Parathyroid adenoma (tissue), 2 donors: Measurements from ENCODE around the gene HNRNPA2B1.
"Not testable (repeated sequence)": the region's sequence is repeated elsewhere in the genome, so short reads cannot be mapped to it uniquely, and the experiment has no call there.

Source experiments
- H2AFZ ChIP-seq: fragments of 300-600 bp; sonication (generic); one replicate; pipeline ENCODE4 v1.7.0; 2017; ENCODE audit warnings: antibody characterized with exemption, mild to moderate bottlenecking
- H3K27ac ChIP-seq: fragments of 300-600 bp; sonication (generic); one replicate; pipeline ENCODE4 v1.7.0; 2017
- H3K27me3 ChIP-seq: fragments of 300-600 bp; sonication (generic); one replicate; pipeline ENCODE4 v1.7.0; 2017; ENCODE audit warnings: low read length; ENCODE audit not compliant: control insufficient read depth, insufficient read depth
- H3K36me3 ChIP-seq: fragments of 300-600 bp; sonication (generic); one replicate; pipeline ENCODE4 v1.7.0; 2017; ENCODE audit warnings: low read length; ENCODE audit not compliant: control insufficient read depth, insufficient read depth
- H3K4me1 ChIP-seq: fragments of 300-600 bp; sonication (generic); one replicate; pipeline ENCODE4 v1.7.0; 2017; ENCODE audit warnings: control low read depth
- H3K4me2 ChIP-seq: fragments of 300-600 bp; sonication (generic); one replicate; pipeline ENCODE4 v1.7.0; 2017; ENCODE audit warnings: low read length
- H3K4me3 ChIP-seq: fragments of 300-600 bp; sonication (generic); one replicate; pipeline ENCODE4 v1.7.0; 2017; ENCODE audit warnings: low read depth, low read length
- H3K79me2 ChIP-seq: fragments of 300-600 bp; sonication (generic); one replicate; pipeline ENCODE4 v1.7.0; 2017; ENCODE audit warnings: control low read depth
- H3K9ac ChIP-seq: fragments of 300-600 bp; sonication (generic); one replicate; pipeline ENCODE4 v1.7.0; 2017; ENCODE audit warnings: mild to moderate bottlenecking
- H3K9me3 ChIP-seq: fragments of 300-600 bp; sonication (generic); one replicate; pipeline ENCODE4 v1.7.0; 2017; ENCODE audit warnings: low read length; ENCODE audit not compliant: control insufficient read depth
- CTCF ChIP-seq: fragments of 300-600 bp; sonication (generic); IDR thresholded peaks from one replicate; pipeline ENCODE4 v1.7.0; 2017; ENCODE audit warnings: antibody characterized with exemption, mild to moderate bottlenecking
- donor health status: primary hyperparathyroidism.

The HNRNPA2B1 gene

GRCh38 chr7:26179422-26179821 is 21.1 kb downstream of the HNRNPA2B1 start:
- TF ChIP-seq CTCF: no peak
- Histone ChIP-seq H3K36me3 (no peaks in the 10 kb centered on the region), H3K4me3 (no peak overlapping the region), H3K27me3 (no peaks in the 10 kb centered on the region), H3K4me1 (peaks cover 2% of the 10 kb centered on the region), H3K4me2 (no peak overlapping the region), H3K79me2 (no peaks in the 10 kb centered on the region), H2AFZ (no peak overlapping the region), H3K9me3 (no peaks in the 10 kb centered on the region), H3K27ac (no peak overlapping the region), H3K9ac (no peak overlapping the region)

- Histone ChIP-seq H3K27me3 (no peaks in the 10 kb centered on the region), H3K4me2 (no peak overlapping the region), H3K9ac (no peak overlapping the region), H3K9me3 (no peaks in the 10 kb centered on the region), H3K27ac (no peak overlapping the region), H3K4me1 (peaks cover 2% of the 10 kb centered on the region), H2AFZ (no peak overlapping the region), H3K79me2 (no peaks in the 10 kb centered on the region), H3K4me3 (no peak overlapping the region), H3K36me3 (no peaks in the 10 kb centered on the region)
- TF ChIP-seq CTCF: no peak
These were observed 22.1 kb downstream of the HNRNPA2B1 start for GRCh38 chr7:26178272-26178960.

- H3K9me3 ChIP-seq: not testable (repeated sequence)
These were observed 23.3 kb downstream of the HNRNPA2B1 start for GRCh38 chr7:26177269-26177668.

GRCh38 chr7:26176696-26177095 is 23.9 kb downstream of the HNRNPA2B1 start:
- H3K9ac ChIP-seq, H3K4me3 ChIP-seq, H3K27me3 ChIP-seq, H3K9me3 ChIP-seq, H3K27ac ChIP-seq, H3K79me2 ChIP-seq, H3K36me3 ChIP-seq, H3K4me2 ChIP-seq, H2AFZ ChIP-seq, H3K4me1 ChIP-seq: not testable (repeated sequence)

More at GRCh38 chr7:26177269-26177668, 23.3 kb downstream of the HNRNPA2B1 start:
- H3K27me3 ChIP-seq, H3K79me2 ChIP-seq, H3K9ac ChIP-seq, H3K4me1 ChIP-seq, H2AFZ ChIP-seq, H3K36me3 ChIP-seq, H3K4me2 ChIP-seq, H3K4me3 ChIP-seq, H3K27ac ChIP-seq: not testable (repeated sequence)

- not testable (repeated sequence) for H3K9ac ChIP-seq, H3K36me3 ChIP-seq, H2AFZ ChIP-seq, H3K27ac ChIP-seq, H3K79me2 ChIP-seq, H3K4me2 ChIP-seq, H3K9me3 ChIP-seq, H3K4me1 ChIP-seq, H3K4me3 ChIP-seq, H3K27me3 ChIP-seq
These were observed 24.6 kb downstream of the HNRNPA2B1 start for GRCh38 chr7:26175903-26176302.

GRCh38 chr7:26172048-26172447 is 28.5 kb downstream of the HNRNPA2B1 start:
- Histone ChIP-seq H3K9me3 (no peaks in the 10 kb centered on the region), H3K27me3 (no peaks in the 10 kb centered on the region), H2AFZ (no peak overlapping the region), H3K4me1 (no peaks in the 10 kb centered on the region), H3K27ac (no peak overlapping the region), H3K36me3 (no peaks in the 10 kb centered on the region), H3K79me2 (no peaks in the 10 kb centered on the region), H3K9ac (no peak overlapping the region), H3K4me2 (no peak overlapping the region), H3K4me3 (no peak overlapping the region)
- TF ChIP-seq CTCF: no peak
